ENCODE measurements around the gene GP2. TPM values are rescaled to one million over a fixed set of nuclear protein-coding genes. Genes with fewer than 3 reads are reported as not detected.

GP2 gene
- total and polyA plus RNA-seq, 10 donors: 0.26 to 4.9 (median 0.99) TPM; not detected in 4

DNA sequence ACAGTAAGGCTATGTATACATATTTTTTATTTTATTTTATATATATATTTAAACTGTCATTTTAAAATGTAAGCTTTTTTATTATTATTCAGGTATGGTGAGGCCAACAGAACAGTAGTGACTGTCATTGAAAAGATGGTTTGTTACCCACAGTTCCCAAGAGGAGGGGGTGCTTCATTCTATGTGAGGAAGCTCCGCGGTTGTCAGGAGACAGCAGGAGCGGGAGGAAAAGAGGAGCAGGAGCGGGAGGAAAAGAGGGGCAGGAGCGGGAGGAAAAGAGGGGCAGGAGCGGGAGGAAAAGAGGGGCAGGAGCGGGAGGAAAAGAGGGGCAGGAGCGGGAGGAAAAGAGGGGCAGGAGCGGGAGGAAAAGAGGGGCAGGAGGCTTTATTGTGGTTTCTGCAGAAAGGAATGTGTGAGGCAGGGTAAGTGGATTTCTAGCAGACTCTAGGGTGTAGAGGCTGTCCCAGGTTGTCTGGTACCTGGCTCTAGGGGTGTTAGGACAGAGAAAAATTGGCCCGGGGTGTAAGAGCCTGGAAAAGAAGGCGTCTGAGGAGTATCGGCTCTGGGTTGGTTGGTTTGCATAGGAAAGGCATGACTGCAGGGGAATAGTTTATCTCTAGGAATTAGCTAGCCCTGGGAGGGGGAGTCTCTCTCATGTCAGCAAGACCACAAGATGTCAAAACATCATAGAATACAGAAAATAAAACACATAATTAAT, 64.0 kb downstream of the GP2 start:
- no peak overlapping the region for H3K4me3 ChIP-seq
- peaks cover 0 to 13% (median 6%) of the 10 kb centered on the region in 8 donors for H3K9me3 ChIP-seq
- H3K27ac ChIP-seq: no peak overlapping the region
- intact Hi-C loops (cut with DNase I; ENCODE audit: low total_unique reads): no loop called here
- TF ChIP-seq POLR2AphosphoS5 (IDR thresholded peaks at IDR 0.05): no peak
- TF ChIP-seq, protein P1, sequence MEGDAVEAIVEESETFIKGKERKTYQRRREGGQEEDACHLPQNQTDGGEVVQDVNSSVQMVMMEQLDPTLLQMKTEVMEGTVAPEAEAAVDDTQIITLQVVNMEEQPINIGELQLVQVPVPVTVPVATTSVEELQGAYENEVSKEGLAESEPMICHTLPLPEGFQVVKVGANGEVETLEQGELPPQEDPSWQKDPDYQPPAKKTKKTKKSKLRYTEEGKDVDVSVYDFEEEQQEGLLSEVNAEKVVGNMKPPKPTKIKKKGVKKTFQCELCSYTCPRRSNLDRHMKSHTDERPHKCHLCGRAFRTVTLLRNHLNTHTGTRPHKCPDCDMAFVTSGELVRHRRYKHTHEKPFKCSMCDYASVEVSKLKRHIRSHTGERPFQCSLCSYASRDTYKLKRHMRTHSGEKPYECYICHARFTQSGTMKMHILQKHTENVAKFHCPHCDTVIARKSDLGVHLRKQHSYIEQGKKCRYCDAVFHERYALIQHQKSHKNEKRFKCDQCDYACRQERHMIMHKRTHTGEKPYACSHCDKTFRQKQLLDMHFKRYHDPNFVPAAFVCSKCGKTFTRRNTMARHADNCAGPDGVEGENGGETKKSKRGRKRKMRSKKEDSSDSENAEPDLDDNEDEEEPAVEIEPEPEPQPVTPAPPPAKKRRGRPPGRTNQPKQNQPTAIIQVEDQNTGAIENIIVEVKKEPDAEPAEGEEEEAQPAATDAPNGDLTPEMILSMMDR (IDR thresholded peaks at IDR 0.05 in 8 of 11, conservative IDR thresholded peaks at IDR 0.05 in 3 of 11): no peak
- TF ChIP-seq POLR2A (IDR thresholded peaks at IDR 0.05): no peak
- H3K27me3 ChIP-seq (replicated peaks in 1 of 7): peaks cover 0 to 5% (median 0%) of the 10 kb centered on the region in 7 donors
- no peak for DNase-seq
- 68 to 85% (median 78%) methylated on average over 10 to 12 of the region's 12 CpGs for WGBS, 5 donors
- H3K36me3 ChIP-seq: no peaks in the 10 kb centered on the region
- H3K4me1 ChIP-seq: no peaks in the 10 kb centered on the region

DNA sequence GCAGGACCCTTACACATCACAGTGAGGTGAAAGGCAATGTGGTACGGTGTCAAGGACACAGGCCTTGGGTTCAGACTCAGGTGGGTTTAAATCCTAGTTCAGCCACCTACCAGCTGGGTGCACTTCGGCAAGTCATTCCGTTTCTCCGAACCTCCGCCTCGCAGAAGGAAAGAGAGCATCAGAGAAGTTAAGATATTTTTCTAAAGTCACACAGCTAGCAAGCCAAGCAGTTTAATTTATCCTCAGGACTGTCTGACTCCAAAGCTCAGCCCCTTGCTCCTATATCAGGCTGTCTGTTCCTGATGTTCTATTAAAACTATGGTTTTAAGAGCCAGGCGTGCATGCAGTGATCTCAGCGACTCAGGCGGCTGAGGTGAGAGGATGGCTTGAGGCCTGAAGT, 65.1 kb downstream of the GP2 start:
- TF ChIP-seq POLR2A (IDR thresholded peaks at IDR 0.05): no peak
- no peak for TF ChIP-seq POLR2AphosphoS5 (IDR thresholded peaks at IDR 0.05)
- TF ChIP-seq, protein P1 (IDR thresholded peaks at IDR 0.05 in 8 of 11, conservative IDR thresholded peaks at IDR 0.05 in 3 of 11): no peak
- DNase-seq: no peak
- Histone ChIP-seq H3K4me1 (no peaks in the 10 kb centered on the region), H3K9me3 (peaks cover 0 to 15% (median 6%) of the 10 kb centered on the region in 8 donors), H3K27me3 (replicated peaks in 1 of 7) (peaks cover 0 to 7% (median 0%) of the 10 kb centered on the region in 7 donors), H3K36me3 (no peaks in the 10 kb centered on the region), H3K27ac (no peak overlapping the region), H3K4me3 (no peak overlapping the region)
- WGBS, 5 donors: 91 to 97% (median 95%) methylated on average over 9 of the region's 9 CpGs
- intact Hi-C loops (cut with DNase I; ENCODE audit: low total_unique reads): no loop called here

DNA sequence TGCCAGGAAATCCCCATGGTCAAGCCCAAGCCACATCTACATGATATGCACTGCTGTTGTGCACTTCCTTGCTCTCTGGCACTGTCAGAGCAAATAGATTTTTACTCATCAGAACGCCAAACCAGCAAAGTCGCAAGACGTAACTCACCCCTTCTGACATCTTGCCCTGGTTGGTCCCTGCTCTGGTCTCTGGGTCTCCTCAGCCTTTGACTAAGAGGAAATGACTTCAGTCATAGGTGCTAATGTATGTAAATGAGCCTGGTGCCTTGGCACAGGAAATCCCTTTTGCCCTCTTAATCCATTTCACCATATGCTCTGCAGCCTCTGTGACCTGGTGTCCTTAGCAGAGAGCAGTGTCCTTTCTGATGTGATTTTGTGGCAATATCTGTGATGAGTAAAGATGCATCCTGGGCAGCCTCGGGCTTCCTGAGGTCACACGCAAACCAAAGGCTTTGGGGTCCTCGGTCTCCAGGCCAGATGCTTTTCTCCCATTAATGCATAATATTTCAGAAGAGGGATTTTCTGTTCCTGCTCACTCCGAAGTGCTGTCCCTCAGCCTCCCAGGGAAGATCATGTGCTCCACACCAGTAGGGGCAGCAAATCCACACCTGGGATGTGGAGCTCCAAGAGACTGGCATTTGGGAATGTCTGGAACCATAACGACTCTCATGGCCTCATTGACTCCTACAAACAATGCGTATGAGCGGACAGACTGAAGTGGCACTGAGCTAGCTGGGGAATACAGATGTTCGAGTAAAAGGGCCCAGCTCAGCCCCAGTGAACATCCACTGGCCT, 66.9 kb downstream of the GP2 start:
- WGBS, 5 donors: 69 to 78% (median 74%) methylated on average over 11 of the region's 11 CpGs
- H3K4me1 ChIP-seq: no peaks in the 10 kb centered on the region
- intact Hi-C loops (cut with DNase I; ENCODE audit: low total_unique reads): no loop called here
- DNase-seq: no peak
- no peak for TF ChIP-seq POLR2AphosphoS5 (IDR thresholded peaks at IDR 0.05)
- TF ChIP-seq, protein P1 (IDR thresholded peaks at IDR 0.05 in 8 of 11, conservative IDR thresholded peaks at IDR 0.05 in 3 of 11): no peak
- H3K4me3 ChIP-seq: no peak overlapping the region
- H3K27ac ChIP-seq: no peak overlapping the region
- no peaks in the 10 kb centered on the region for H3K36me3 ChIP-seq
- H3K9me3 ChIP-seq: peaks cover 0 to 15% (median 6%) of the 10 kb centered on the region in 8 donors
- H3K27me3 ChIP-seq (replicated peaks in 1 of 7): peaks cover 0 to 11% (median 0%) of the 10 kb centered on the region in 7 donors

Other genes with a start within 250 kb of the GP2 start
- not detected for gene UMOD, start 25.2 kb upstream of the GP2 start, total RNA-seq
- gene UMOD, start 25.2 kb upstream of the GP2 start, polyA plus RNA-seq: under 1 TPM in 1 of 3 donors, not detected in 2; 0.17 TPM
- not detected for gene PDILT, start 77.2 kb upstream of the GP2 start, total RNA-seq
- not detected for gene PDILT, start 77.2 kb upstream of the GP2 start, polyA plus RNA-seq
- 1 to 10 TPM; 2.1 to 8.8 (median 5.6) TPM for gene ACSM5, start 82.0 kb upstream of the GP2 start, total RNA-seq
- 1 to 10 TPM in 2 of 3 donors, under 1 TPM in 1; 1.00 to 1.6 (median 1.3) TPM for gene ACSM5, start 82.0 kb upstream of the GP2 start, polyA plus RNA-seq
- gene ACSM2A, start 124.0 kb upstream of the GP2 start, total RNA-seq: under 1 TPM in 1 of 7 donors, not detected in 6; 0.43 TPM
- not detected for gene ACSM2A, start 124.0 kb upstream of the GP2 start, polyA plus RNA-seq
- gene ACSM2B, start 248.9 kb upstream of the GP2 start, total RNA-seq: not detected
- gene ACSM2B, start 248.9 kb upstream of the GP2 start, polyA plus RNA-seq: not detected